GM15510 (cell line): ENCODE measurements around the gene VSIG8.

ENCODE experiments used
- POLR2A ChIP-seq: IDR thresholded peaks from 3 replicates; pipeline ENCODE4 v1.6.1; 2011; ENCODE audit warnings: borderline replicate concordance; ENCODE audit not compliant: insufficient read length; ENCODE audit errors: extremely low read depth

VSIG8 gene

GRCh38 chr1:159831412-159832141 is 30.9 kb downstream of the VSIG8 start:
- TF ChIP-seq POLR2A: no peak

- no peak for TF ChIP-seq POLR2A
Measured at GRCh38 chr1:159830722-159831121, 31.7 kb downstream of the VSIG8 start.

GRCh38 chr1:159829822-159830465 is 32.5 kb downstream of the VSIG8 start:
- no peak for TF ChIP-seq POLR2A

- TF ChIP-seq POLR2A: no peak
Measured at GRCh38 chr1:159829273-159829634, 33.2 kb downstream of the VSIG8 start.

GRCh38 chr1:159828581-159829272 is 33.7 kb downstream of the VSIG8 start:
- TF ChIP-seq POLR2A: no peak

GRCh38 chr1:159828176-159828575 is 34.3 kb downstream of the VSIG8 start:
- no peak for TF ChIP-seq POLR2A

- TF ChIP-seq POLR2A: no peak
Measured at GRCh38 chr1:159827549-159827948, 34.9 kb downstream of the VSIG8 start.

- TF ChIP-seq POLR2A: no peak
Measured at GRCh38 chr1:159827102-159827490, 35.4 kb downstream of the VSIG8 start.

- no peak for TF ChIP-seq POLR2A
Measured at GRCh38 chr1:159826441-159827101, 35.9 kb downstream of the VSIG8 start, which contains the start of gene SLAMF8. SLAMF8 (plus strand) TSS chr1:159826873; CDS start chr1:159826899, 26 bp downstream.

GRCh38 chr1:159825564-159825963 is 36.9 kb downstream of the VSIG8 start:
- TF ChIP-seq POLR2A: no peak

GRCh38 chr1:159823406-159823805 is 39.1 kb downstream of the VSIG8 start:
- no peak for TF ChIP-seq POLR2A

GRCh38 chr1:159821171-159821867 is 41.1 kb downstream of the VSIG8 start:
- TF ChIP-seq POLR2A: no peak

- no peak for TF ChIP-seq POLR2A
Measured at GRCh38 chr1:159817276-159818041, 45.0 kb downstream of the VSIG8 start.

- no peak for TF ChIP-seq POLR2A
Measured at GRCh38 chr1:159815926-159816325, 46.5 kb downstream of the VSIG8 start.

GRCh38 chr1:159804924-159805323 is 57.5 kb downstream of the VSIG8 start:
- TF ChIP-seq POLR2A: no peak
